ENCODE data around the gene NR1I2.

GRCh38 chr3:119861681-119862080, 79.8 kb downstream of the NR1I2 start:
- TF ChIP-seq CTCF (IDR thresholded peaks at IDR 0.05) (no peak), POLR2A (IDR thresholded peaks at IDR 0.05) (no peak)

Measured in tibial nerve (tissue), 3 donors.